Measurements from ENCODE around the gene EDRF1. TPM values are rescaled to one million over a fixed set of nuclear protein-coding genes. Genes with fewer than 3 reads are reported as not detected.

Gene EDRF1
- 10 to 100 TPM; 14.2 to 28.6 TPM for total RNA-seq

- H3K36me3 ChIP-seq, result peaks cover 8% of the 10 kb centered on the region
- ATAC-seq (ENCODE audit: insufficient number of reproducible peaks, low FRiP score, low read depth) (peak; percentile 100), DNase-seq (ENCODE audit: low spot score) (peak; percentile 95)
- peaks cover 7 to 11% of the 10 kb centered on the region in 2 donors for H3K4me1 ChIP-seq (ENCODE audit: control insufficient read depth in 1 of 2, low read depth in 2 of 2)
- no peak for TF ChIP-seq CTCF (IDR thresholded peaks at IDR 0.05)
- H3K4me3 ChIP-seq, result peak within 1 kb of the TSS; percentile 91
- no peaks in the 10 kb centered on the region for H3K9me3 ChIP-seq
- H3K27me3 ChIP-seq (replicated peaks; ENCODE audit: insufficient read depth), result no peaks in the 10 kb centered on the region
- peak within 1 kb of the TSS; percentile 79 to 91 for H3K27ac ChIP-seq
Observed at GRCh38 chr10:125719173-125720001, at the start of gene EDRF1. TSS of gene EDRF1 (plus strand) at chr10:125719709. CDS start at chr10:125719808, 99 bp downstream.

GRCh38 chr10:125672884-125673283 is 46.6 kb upstream of the EDRF1 start:
- peaks cover 5% of the 10 kb centered on the region for H3K9me3 ChIP-seq
- no peak overlapping the region for H3K4me3 ChIP-seq
- H3K4me1 ChIP-seq (ENCODE audit: control insufficient read depth in 1 of 2, low read depth in 2 of 2), result no peaks in the 10 kb centered on the region
- no peak for ATAC-seq (ENCODE audit: insufficient number of reproducible peaks, low FRiP score, low read depth)
- no peaks in the 10 kb centered on the region for H3K36me3 ChIP-seq
- TF ChIP-seq CTCF (IDR thresholded peaks at IDR 0.05), result no peak
- H3K27ac ChIP-seq, result no peak overlapping the region
- no peak for DNase-seq (ENCODE audit: low spot score)
- H3K27me3 ChIP-seq (replicated peaks; ENCODE audit: insufficient read depth), result no peaks in the 10 kb centered on the region

GRCh38 chr10:125679436-125679835 is 40.1 kb upstream of the EDRF1 start:
- TF ChIP-seq CTCF (IDR thresholded peaks at IDR 0.05), result no peak
- Histone ChIP-seq H3K27ac (no peak overlapping the region), H3K27me3 (replicated peaks; ENCODE audit: insufficient read depth) (no peaks in the 10 kb centered on the region), H3K4me3 (no peak overlapping the region), H3K36me3 (no peaks in the 10 kb centered on the region), H3K9me3 (peaks cover 5% of the 10 kb centered on the region), H3K4me1 (ENCODE audit: control insufficient read depth in 1 of 2, low read depth in 2 of 2) (no peaks in the 10 kb centered on the region)
- DNase-seq (ENCODE audit: low spot score), result no peak
- no peak for ATAC-seq (ENCODE audit: insufficient number of reproducible peaks, low FRiP score, low read depth)

- TF ChIP-seq CTCF (IDR thresholded peaks at IDR 0.05), result no peak
- Histone ChIP-seq H3K4me1 (ENCODE audit: control insufficient read depth in 1 of 2, low read depth in 2 of 2) (no peaks in the 10 kb centered on the region), H3K4me3 (no peak within 1 kb of the TSS), H3K27me3 (replicated peaks; ENCODE audit: insufficient read depth) (no peaks in the 10 kb centered on the region), H3K9me3 (no peaks in the 10 kb centered on the region), H3K36me3 (no peaks in the 10 kb centered on the region), H3K27ac (no peak within 1 kb of the TSS)
- ATAC-seq (ENCODE audit: insufficient number of reproducible peaks, low FRiP score, low read depth) (no peak), DNase-seq (ENCODE audit: low spot score) (no peak)
Observed at GRCh38 chr10:125683063-125683462, 36.4 kb upstream of the EDRF1 start, which contains the start of gene TEX36. TSS of gene TEX36 (minus strand) at chr10:125683163. CDS start at chr10:125682989, 174 bp downstream.

- Histone ChIP-seq H3K4me1 (ENCODE audit: control insufficient read depth in 1 of 2, low read depth in 2 of 2) (no peaks in the 10 kb centered on the region), H3K27me3 (replicated peaks; ENCODE audit: insufficient read depth) (no peaks in the 10 kb centered on the region), H3K4me3 (no peak overlapping the region), H3K27ac (no peak overlapping the region), H3K36me3 (no peaks in the 10 kb centered on the region), H3K9me3 (no peaks in the 10 kb centered on the region)
- no peak for ATAC-seq (ENCODE audit: insufficient number of reproducible peaks, low FRiP score, low read depth)
- DNase-seq (ENCODE audit: low spot score), result no peak
- no peak for TF ChIP-seq CTCF (IDR thresholded peaks at IDR 0.05)
Observed at GRCh38 chr10:125683821-125684220, 35.7 kb upstream of the EDRF1 start.

Data from thoracic aorta (tissue), 2 donors.